Measurements from ENCODE around the gene STEAP3. TPM values are rescaled to one million over a fixed set of nuclear protein-coding genes. Genes with fewer than 3 reads are reported as not detected.

The STEAP3 gene
- total RNA-seq, 3 donors from 2014 or later (not counting 1 experiment from before 2014, with no cell fraction given): 1.7 to 2.5 (median 2.0) TPM

- whole genome bisulfite sequencing (ENCODE audit: insufficient coverage): 86% methylated on average over 5 of the region's 5 CpGs
- DNase-seq (no peak), ATAC-seq (no peak)
- Mint-ChIP-seq H3K27me3 (ENCODE audit: low read depth in 2 of 2) (no peaks in the 10 kb centered on the region), H3K4me3 (no peak overlapping the region), H3K36me3 (no peaks in the 10 kb centered on the region), H3K9me3 (no peaks in the 10 kb centered on the region), H3K4me1 (no peaks in the 10 kb centered on the region), H3K27ac (no peak overlapping the region)
- H3K9me3 ChIP-seq (ENCODE audit: control insufficient read depth, insufficient read depth, low read length): no peaks in the 10 kb centered on the region
- H3K27ac ChIP-seq (ENCODE audit: low read length): no peak overlapping the region
- H3K36me3 ChIP-seq (ENCODE audit: control insufficient read depth, insufficient read depth, low read length): no peaks in the 10 kb centered on the region
- intact Hi-C loops (cut with micrococcal nuclease): no loop called here
- no peaks in the 10 kb centered on the region for H3K27me3 ChIP-seq (ENCODE audit: control insufficient read depth, insufficient read depth, low read length)
- no peaks in the 10 kb centered on the region for H3K4me1 ChIP-seq (ENCODE audit: control insufficient read depth, insufficient read depth, low read length)
- TF ChIP-seq, protein P1, sequence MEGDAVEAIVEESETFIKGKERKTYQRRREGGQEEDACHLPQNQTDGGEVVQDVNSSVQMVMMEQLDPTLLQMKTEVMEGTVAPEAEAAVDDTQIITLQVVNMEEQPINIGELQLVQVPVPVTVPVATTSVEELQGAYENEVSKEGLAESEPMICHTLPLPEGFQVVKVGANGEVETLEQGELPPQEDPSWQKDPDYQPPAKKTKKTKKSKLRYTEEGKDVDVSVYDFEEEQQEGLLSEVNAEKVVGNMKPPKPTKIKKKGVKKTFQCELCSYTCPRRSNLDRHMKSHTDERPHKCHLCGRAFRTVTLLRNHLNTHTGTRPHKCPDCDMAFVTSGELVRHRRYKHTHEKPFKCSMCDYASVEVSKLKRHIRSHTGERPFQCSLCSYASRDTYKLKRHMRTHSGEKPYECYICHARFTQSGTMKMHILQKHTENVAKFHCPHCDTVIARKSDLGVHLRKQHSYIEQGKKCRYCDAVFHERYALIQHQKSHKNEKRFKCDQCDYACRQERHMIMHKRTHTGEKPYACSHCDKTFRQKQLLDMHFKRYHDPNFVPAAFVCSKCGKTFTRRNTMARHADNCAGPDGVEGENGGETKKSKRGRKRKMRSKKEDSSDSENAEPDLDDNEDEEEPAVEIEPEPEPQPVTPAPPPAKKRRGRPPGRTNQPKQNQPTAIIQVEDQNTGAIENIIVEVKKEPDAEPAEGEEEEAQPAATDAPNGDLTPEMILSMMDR (IDR thresholded peaks at IDR 0.05): no peak
- no peak overlapping the region for H3K4me3 ChIP-seq (ENCODE audit: low read length)
These were observed 35.7 kb downstream of the STEAP3 start for GRCh38 chr2:119259296-119259860.

DNA sequence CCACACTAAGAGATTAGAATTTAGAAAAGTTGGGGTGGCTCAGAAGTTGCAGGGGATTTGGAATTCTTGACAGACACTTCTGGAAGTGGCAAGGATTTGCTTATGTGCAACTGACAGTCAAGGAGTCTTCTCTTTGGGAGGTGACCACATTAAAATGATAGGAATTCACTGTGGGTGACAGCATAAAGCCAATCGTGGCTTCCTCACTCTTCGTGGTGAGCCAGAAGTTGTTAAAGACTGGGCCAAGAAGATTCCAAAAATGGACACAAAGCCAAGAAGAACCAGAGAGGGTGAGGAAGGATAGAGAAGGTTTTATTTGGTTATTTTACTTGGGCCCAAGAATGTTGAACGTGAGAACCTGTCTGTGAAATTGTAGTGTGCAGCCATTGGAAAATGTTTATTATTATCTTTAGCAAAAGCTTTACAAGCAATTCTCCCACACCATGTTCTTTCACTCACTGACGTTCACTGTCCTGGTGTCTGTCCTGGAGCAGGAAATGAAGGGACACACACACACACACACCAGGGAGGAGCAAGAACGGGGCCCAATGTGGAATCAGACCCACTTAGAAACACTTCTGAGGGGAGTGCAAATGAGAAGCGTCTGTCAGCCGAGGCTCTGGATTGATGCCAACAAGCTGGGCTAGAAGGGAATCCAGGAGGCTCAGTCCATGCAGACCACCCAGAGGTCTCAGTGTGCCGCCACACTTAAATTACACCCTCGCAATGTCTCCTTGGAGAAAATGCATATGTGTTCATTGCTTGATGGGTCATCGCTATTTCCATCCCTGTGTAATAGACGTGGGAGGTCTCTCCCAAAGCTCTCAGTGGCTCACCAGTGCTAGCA lies 37.2 kb downstream of the STEAP3 start:
- WGBS (ENCODE audit: insufficient coverage): 81% methylated on average over 11 of the region's 11 CpGs
- H3K27ac Mint-ChIP-seq: no peak overlapping the region

DNA sequence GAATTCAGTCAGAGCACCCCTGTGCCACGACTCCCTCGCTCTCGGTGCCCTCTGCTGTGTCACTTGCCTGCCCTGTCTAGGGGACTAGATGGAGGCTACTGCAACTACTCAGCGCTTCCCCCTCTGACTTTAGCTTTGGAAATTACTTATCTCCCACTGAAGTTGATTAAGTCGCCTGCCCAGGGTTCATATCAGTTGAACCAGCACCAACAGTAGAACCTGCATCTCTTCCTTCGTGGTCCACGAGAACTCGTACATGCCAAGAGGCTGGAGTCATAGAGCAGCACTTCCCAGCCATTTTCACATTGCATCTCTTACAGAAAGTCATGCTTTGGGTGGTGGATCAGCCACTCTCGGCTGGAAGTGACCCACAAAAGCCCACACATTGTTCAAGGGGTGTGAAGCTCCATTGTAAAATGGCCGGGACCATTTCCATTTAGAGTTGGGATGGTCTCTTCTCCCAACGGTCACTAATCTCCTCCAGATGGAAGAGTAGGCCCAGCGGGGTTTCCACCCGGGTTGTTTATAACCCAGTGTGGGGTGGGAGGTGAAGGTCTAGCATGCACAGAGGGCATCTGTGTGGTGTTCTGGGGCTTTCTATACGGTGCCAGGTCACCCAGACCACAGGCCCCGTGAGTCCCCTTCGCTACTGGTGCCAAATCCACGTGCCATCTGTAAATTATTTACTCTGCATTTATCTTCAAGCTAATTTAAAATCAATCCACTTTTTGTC lies 38.0 kb downstream of the STEAP3 start:
- intact Hi-C loops (cut with micrococcal nuclease): no loop called here
- WGBS (ENCODE audit: insufficient coverage): 91% methylated on average over 16 of the region's 17 CpGs
- H3K9me3 Mint-ChIP-seq: no peaks in the 10 kb centered on the region
- H3K4me1 Mint-ChIP-seq: peaks cover 0 to 5% of the 10 kb centered on the region in 2 donors
- Histone ChIP-seq H3K36me3 (ENCODE audit: control insufficient read depth, insufficient read depth, low read length) (no peaks in the 10 kb centered on the region), H3K4me1 (ENCODE audit: control insufficient read depth, insufficient read depth, low read length) (no peaks in the 10 kb centered on the region), H3K27me3 (ENCODE audit: control insufficient read depth, insufficient read depth, low read length) (no peaks in the 10 kb centered on the region), H3K27ac (ENCODE audit: low read length) (no peak overlapping the region), H3K4me3 (ENCODE audit: low read length) (no peak overlapping the region), H3K9me3 (ENCODE audit: control insufficient read depth, insufficient read depth, low read length) (no peaks in the 10 kb centered on the region)
- no peak for DNase-seq
- no peaks in the 10 kb centered on the region for H3K27me3 Mint-ChIP-seq (ENCODE audit: low read depth in 2 of 2)
- no peak for ATAC-seq
- H3K27ac Mint-ChIP-seq: no peak overlapping the region
- H3K36me3 Mint-ChIP-seq: no peaks in the 10 kb centered on the region
- H3K4me3 Mint-ChIP-seq: no peak overlapping the region
- TF ChIP-seq, protein P1 (IDR thresholded peaks at IDR 0.05): no peak

More for the DNA sequence above, 37.2 kb downstream of the STEAP3 start:
- H3K4me1 Mint-ChIP-seq: peaks cover 0 to 5% of the 10 kb centered on the region in 2 donors
- H3K4me3 Mint-ChIP-seq: no peak overlapping the region
- ATAC-seq: no peak
- no peaks in the 10 kb centered on the region for H3K4me1 ChIP-seq (ENCODE audit: control insufficient read depth, insufficient read depth, low read length)
- intact Hi-C loops (cut with micrococcal nuclease): no loop called here
- H3K27ac ChIP-seq (ENCODE audit: low read length): no peak overlapping the region
- H3K27me3 ChIP-seq (ENCODE audit: control insufficient read depth, insufficient read depth, low read length): no peaks in the 10 kb centered on the region
- H3K4me3 ChIP-seq (ENCODE audit: low read length): no peak overlapping the region
- no peaks in the 10 kb centered on the region for H3K36me3 ChIP-seq (ENCODE audit: control insufficient read depth, insufficient read depth, low read length)
- no peaks in the 10 kb centered on the region for H3K36me3 Mint-ChIP-seq
- H3K27me3 Mint-ChIP-seq (ENCODE audit: low read depth in 2 of 2): no peaks in the 10 kb centered on the region
- H3K9me3 ChIP-seq (ENCODE audit: control insufficient read depth, insufficient read depth, low read length): no peaks in the 10 kb centered on the region
- TF ChIP-seq, protein P1 (IDR thresholded peaks at IDR 0.05): no peak
- no peaks in the 10 kb centered on the region for H3K9me3 Mint-ChIP-seq
- no peak for DNase-seq
